GM18520 (cell line): ENCODE data around the gene OSBPL2.

Source experiments
- ATAC-seq: cut with Tn5 transposase; IDR thresholded peaks from one replicate; pipeline ENCODE4 v1.9.1; 2021; ENCODE audit not compliant: unreplicated experiment

The OSBPL2 gene

GRCh38 chr20:62321521-62321948 is 83.2 kb downstream of the OSBPL2 start:
- no peak for ATAC-seq

DNA sequence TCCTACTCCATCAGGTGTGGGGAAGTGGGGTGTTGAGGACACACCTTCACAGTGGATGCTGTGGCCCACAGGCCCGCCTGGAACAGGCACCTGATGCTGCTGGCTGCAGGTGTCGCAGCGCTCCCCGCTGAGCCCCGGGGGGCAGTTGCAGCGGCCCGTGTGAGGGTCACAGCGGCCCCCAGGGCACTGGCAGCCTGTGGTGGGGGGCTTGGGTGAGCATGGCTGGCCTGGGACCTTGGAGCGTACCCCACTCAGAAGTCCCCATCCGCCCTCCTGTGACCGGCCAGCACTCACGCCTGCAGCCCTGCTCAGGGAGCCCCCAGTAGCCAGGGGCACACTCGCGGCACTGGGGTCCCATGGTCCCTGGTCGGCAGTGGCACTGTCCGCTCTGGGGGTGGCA is 83.7 kb downstream of the OSBPL2 start:
- no peak for ATAC-seq

GRCh38 chr20:62322492-62323041 is 84.2 kb downstream of the OSBPL2 start:
- no peak for ATAC-seq

- no peak for ATAC-seq
Observed at GRCh38 chr20:62323146-62323979, 85.0 kb downstream of the OSBPL2 start.

- ATAC-seq: no peak
Observed at GRCh38 chr20:62323980-62324906, 85.9 kb downstream of the OSBPL2 start.

DNA sequence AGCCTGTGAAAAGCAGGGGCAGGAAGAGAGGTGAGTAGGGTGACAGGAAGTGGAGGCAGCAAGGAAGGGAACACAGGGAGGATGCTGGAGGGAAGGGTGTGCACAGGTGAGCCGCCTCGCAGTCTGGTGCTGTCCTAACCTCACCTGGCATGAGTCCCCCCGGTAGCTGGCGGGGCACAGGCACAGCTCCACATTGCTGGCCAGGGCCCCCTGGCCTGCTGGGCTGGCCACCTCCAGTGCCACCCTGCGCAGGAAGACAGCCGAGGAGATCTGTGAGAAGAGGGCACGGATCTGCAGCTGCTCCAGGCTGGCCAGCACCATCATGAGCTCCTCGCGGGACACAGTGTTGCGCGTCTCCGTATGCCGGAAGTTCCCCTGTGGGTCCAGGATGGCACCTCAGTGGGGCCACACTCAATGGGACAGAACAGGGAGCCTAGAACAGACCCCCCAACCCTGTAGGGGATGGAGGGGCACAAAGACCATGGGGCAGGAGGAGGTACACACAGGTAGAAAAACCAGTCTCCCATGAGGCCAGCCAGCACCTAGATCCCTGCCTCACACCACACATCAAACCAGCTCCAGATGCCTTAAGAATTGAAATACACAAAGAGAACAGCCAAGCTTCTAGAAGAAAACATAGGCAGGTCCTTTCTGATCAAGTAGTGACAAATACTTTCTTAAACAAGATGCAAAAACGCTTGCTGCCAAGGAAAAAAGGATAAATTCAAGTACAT is 87.0 kb downstream of the OSBPL2 start:
- no peak for ATAC-seq

- no peak for ATAC-seq
Observed at GRCh38 chr20:62326559-62326958, 88.2 kb downstream of the OSBPL2 start.

DNA sequence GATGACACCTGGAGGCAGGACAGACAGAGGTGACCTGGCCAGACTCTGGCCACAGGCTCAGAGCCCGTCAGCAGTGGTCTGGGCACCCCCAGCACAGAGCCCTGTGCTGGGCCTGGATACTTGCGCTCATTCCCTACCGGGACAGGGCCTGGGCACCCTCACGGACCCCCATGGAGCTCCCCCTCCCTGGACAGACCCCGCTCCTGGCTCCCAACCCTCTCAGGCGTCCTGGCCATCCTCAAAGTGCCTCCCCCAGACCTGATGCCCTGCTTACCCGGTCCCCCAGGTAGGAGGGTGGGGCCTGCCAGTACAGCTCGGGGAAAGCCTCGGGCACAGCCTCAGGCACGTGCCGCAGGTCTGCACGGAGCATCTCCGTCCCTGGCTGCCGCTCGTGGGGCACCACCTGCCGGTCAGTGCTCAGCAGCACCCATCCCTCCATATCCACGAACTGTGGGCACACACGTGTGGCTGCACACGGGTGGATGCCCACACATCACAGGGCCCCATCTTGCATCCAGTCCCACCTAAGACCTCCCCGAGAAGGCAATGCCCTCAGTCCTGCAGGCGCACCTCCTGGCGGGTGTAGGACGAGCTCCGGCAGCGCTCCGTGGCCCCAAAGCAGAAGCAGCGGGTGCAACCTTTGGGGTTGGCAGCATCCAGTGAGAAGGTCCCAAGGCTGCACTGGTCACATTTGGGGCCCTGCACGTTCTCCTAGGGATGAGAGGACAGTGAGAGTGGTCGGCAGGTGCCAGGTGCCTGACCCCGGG is 88.8 kb downstream of the OSBPL2 start:
- no peak for ATAC-seq

GRCh38 chr20:62327726-62328495 is 89.6 kb downstream of the OSBPL2 start:
- no peak for ATAC-seq

DNA sequence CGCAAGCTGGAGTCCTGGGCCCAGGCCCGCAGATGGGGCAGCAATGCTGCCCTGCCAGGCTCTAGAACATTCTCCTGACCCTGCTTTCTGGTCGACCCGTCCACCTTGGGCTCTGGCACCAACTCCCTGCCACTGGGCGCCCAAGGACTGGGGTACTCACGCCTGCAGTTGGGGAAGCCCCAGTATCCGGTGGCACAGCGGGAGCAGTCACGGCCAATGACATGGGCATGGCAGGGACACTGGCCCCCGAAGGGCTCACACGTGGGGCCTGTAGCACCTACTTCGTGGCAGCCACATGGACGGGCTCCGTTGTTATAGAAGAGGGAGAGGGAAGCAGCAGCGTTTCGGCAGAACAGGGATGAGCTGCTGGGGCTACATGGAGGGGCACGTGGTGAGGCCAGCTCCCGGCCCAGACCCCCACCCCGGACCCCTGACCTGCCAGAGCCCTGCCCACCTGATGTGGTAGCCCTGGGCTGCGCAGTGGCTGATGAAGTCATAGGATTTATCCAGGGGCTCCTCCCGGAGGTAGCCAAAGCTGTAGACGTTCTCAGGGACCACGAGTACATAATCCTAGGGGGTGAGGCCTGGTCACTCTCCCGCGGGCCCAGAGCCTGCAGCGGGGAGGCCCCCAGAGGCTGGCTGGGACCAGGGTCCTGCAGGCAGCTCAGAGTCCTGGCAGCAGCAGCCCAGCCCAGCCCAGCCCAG is 90.5 kb downstream of the OSBPL2 start:
- no peak for ATAC-seq

GRCh38 chr20:62329389-62330377 is 91.4 kb downstream of the OSBPL2 start:
- no peak for ATAC-seq

GRCh38 chr20:62330576-62331317 is 92.4 kb downstream of the OSBPL2 start:
- no peak for ATAC-seq

- no peak for ATAC-seq
Observed at GRCh38 chr20:62331347-62331746, 93.0 kb downstream of the OSBPL2 start.

DNA sequence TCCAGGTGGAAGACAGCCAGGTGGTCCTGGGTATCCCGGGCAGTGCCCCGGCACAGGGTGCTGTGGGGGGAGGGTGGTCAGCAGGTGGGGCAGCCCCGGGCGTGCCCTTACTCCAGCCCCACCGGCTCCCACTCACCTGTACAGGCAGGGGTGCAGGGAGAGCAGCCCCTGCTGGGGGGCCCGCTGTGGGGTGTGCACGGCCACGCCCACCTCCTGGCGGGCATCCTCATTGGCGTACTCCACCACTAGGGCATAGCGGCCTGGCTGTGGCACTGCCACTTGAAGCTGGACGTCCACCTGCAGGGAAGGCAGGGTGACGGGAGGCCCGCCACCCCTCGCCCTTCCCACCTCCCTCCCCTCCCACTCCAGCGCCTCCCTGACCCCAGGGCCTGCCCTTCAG is 94.1 kb downstream of the OSBPL2 start:
- no peak for ATAC-seq

DNA sequence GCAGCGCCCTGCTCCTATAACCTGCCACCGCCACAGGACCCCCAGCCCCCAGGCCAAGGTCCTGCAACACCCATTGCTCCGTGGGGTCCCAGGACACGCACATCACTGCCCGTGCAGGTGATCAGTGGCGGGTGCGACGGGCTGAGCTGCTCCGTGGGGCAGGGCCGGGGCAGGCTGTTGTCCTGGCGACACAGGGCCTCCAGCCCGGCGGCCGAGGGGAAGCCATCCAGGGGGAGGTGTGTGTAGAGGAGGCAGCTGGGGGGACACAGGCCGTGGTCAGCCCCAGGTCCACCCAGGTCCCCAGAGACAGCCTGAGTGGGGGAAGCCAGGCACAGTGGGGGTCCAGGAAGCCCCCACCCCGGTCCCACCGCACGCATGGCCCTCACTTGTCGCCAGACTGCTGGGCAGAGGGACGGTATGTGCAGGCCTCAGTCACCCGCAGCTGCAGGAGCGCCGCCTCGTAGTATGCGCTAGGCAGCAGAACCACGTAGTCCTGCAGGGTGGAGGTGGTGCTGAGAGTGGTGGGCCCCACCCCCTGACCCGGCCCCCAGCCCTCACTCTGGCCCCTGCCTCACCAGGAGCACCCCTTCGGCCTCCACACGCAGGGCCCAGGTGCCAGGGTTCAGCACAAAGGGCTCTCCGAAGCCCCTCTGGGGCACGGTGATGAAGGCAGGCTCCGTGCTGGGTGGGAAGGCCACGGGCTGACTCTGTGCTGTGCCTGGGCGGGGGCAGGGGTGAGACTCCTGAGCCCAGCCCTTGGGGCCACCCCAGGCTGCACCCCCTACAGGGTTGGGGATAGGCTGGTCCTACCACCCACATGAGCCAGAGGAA is 94.9 kb downstream of the OSBPL2 start:
- ATAC-seq: no peak
